IMR-90 (cell line): Measurements from ENCODE around the gene GLDC. TPM values are rescaled to one million over a fixed set of nuclear protein-coding genes. Genes with fewer than 3 reads are reported as not detected.

Source experiments
- ATAC-seq: fragments of 200-7000 bp; cut with Tn5 transposase; 2 replicates; pipeline ENCODE4 v1.9.1; 2020; ENCODE audit warnings: low read depth, mild to moderate bottlenecking, moderate library complexity
- BruUV-seq: library from RNA; stranded (reverse); fragments of 400-500 nt; replicated peaks from 2 replicates; lab custom pipeline; 2021; lab: Mats Ljungman, UMichigan
- CTCF ChIA-PET: fragments of 300-600 bp; formaldehyde crosslinking; extraction: SDS; loops from one replicate; lab custom pipeline; 2021; ENCODE audit warnings: antibody characterized with exemption; lab: Yijun Ruan, JAX
- POLR2A ChIA-PET: fragments of 300-600 bp; sonication (Branson Sonifier 250); formaldehyde crosslinking; loops from one replicate; lab custom pipeline; 2022; ENCODE audit warnings: antibody characterized with exemption; ENCODE audit not compliant: unreplicated experiment; lab: Charles Lee
- DNase-seq: peaks from one replicate; pipeline ENCODE4 v3.0.0; 2013
- H2AFZ ChIP-seq: replicated peaks from 2 replicates; pipeline ENCODE3; 2013; ENCODE audit warnings: low read length, mild to moderate bottlenecking; ENCODE audit not compliant: poor library complexity
- H2AK5ac ChIP-seq: 2 replicates; pipeline ENCODE4 v1.6.1; 2013; ENCODE audit warnings: low read depth, low read length, inconsistent platforms
- H2AK9ac ChIP-seq: replicated peaks from 2 replicates; pipeline ENCODE3; 2013; ENCODE audit warnings: mild to moderate bottlenecking, low read depth, low read length, moderate library complexity; ENCODE audit not compliant: poor library complexity
- H2BK120ac ChIP-seq: 2 replicates; pipeline ENCODE4 v1.6.1; 2013; ENCODE audit warnings: low read depth, low read length, inconsistent platforms
- H2BK15ac ChIP-seq: 3 replicates; pipeline ENCODE4 v1.6.1; 2013; ENCODE audit warnings: low read depth, low read length, inconsistent platforms
- H2BK20ac ChIP-seq: 2 replicates; pipeline ENCODE4 v1.6.1; 2013; ENCODE audit warnings: low read depth, mild to moderate bottlenecking, inconsistent platforms, low read length, moderate library complexity
- H2BK5ac ChIP-seq: 2 replicates; pipeline ENCODE4 v1.6.1; 2013; ENCODE audit warnings: mild to moderate bottlenecking, low read depth, low read length, inconsistent platforms; ENCODE audit not compliant: poor library complexity, severe bottlenecking
- H3K14ac ChIP-seq: replicated peaks from 2 replicates; pipeline ENCODE4 v1.6.1; 2013; ENCODE audit warnings: low read depth, low read length, inconsistent platforms
- H3K18ac ChIP-seq: 2 replicates; pipeline ENCODE4 v1.6.1; 2013; ENCODE audit warnings: low read depth, low read length, control low read depth
- H3K23ac ChIP-seq: 2 replicates; pipeline ENCODE4 v1.6.1; 2013; ENCODE audit warnings: low read depth, low read length, inconsistent platforms
- H3K27ac ChIP-seq: 2 replicates; pipeline ENCODE4 v1.5.1; 2013; ENCODE audit warnings: mild to moderate bottlenecking, control low read depth, low read length; ENCODE audit not compliant: insufficient read depth
- H3K27me3 ChIP-seq: 2 replicates; pipeline ENCODE4 v1.6.1; 2013; ENCODE audit warnings: low read length; ENCODE audit not compliant: control insufficient read depth, insufficient read depth
- H3K36me3 ChIP-seq: 2 replicates; pipeline ENCODE4 v1.6.1; 2013; ENCODE audit warnings: low read length, mixed read lengths; ENCODE audit not compliant: control insufficient read depth, insufficient read depth
- H3K4ac ChIP-seq: 2 replicates; pipeline ENCODE4 v1.6.1; 2013; ENCODE audit warnings: low read depth, low read length, inconsistent platforms
- H3K4me1 ChIP-seq: 2 replicates; pipeline ENCODE4 v1.6.1; 2013; ENCODE audit warnings: low read length, mixed read lengths; ENCODE audit not compliant: control insufficient read depth, insufficient read depth
- H3K4me2 ChIP-seq: 2 replicates; pipeline ENCODE4 v1.6.1; 2013; ENCODE audit warnings: low read depth, mild to moderate bottlenecking, control low read depth, low read length, moderate library complexity
- H3K4me3 ChIP-seq: 2 replicates; pipeline ENCODE4 v1.5.1; 2013; ENCODE audit warnings: low read depth, mild to moderate bottlenecking, control low read depth, low read length, moderate library complexity; ENCODE audit not compliant: insufficient read depth
- H3K56ac ChIP-seq: 2 replicates; pipeline ENCODE4 v1.6.1; 2013; ENCODE audit warnings: low read length, inconsistent platforms; ENCODE audit not compliant: insufficient read depth; ENCODE audit errors: extremely low read depth
- H3K79me1 ChIP-seq, 2 experiments: 2 replicates each; pipeline ENCODE4 v1.6.1; 2013; ENCODE audit warnings: low read length in 2 of 2, inconsistent platforms in 1 of 2, low read depth in 1 of 2
- H3K9ac ChIP-seq: 2 replicates; pipeline ENCODE4 v1.6.1; 2013; ENCODE audit warnings: low read depth, low read length, control low read depth
- H3K9me1 ChIP-seq: 2 replicates; pipeline ENCODE4 v1.6.1; 2013; ENCODE audit warnings: low read length, inconsistent platforms; ENCODE audit not compliant: insufficient read depth
- H3K9me3 ChIP-seq: 2 replicates; pipeline ENCODE4 v1.6.1; 2013; ENCODE audit warnings: low read length; ENCODE audit not compliant: control insufficient read depth, insufficient read depth
- H4K20me1 ChIP-seq: 2 replicates; pipeline ENCODE4 v1.6.1; 2013; ENCODE audit warnings: low read length, inconsistent platforms; ENCODE audit not compliant: insufficient read depth
- H4K5ac ChIP-seq: 2 replicates; pipeline ENCODE4 v1.6.1; 2013; ENCODE audit warnings: mild to moderate bottlenecking, low read depth, low read length, control low read depth
- H4K8ac ChIP-seq, 2 experiments: 2 replicates each; pipeline ENCODE4 v1.6.1; 2013; ENCODE audit warnings: low read depth in 2 of 2, low read length in 2 of 2, control low read depth in 1 of 2, inconsistent platforms in 1 of 2
- H4K91ac ChIP-seq: 2 replicates; pipeline ENCODE4 v1.6.1; 2013; ENCODE audit warnings: low read depth, low read length, inconsistent platforms; ENCODE audit not compliant: insufficient read depth
- CEBPB ChIP-seq: IDR thresholded peaks from 2 replicates; pipeline ENCODE4 v1.6.1; 2012; ENCODE audit warnings: low read depth, low read length, improper control_type of control experiment
- CTCF ChIP-seq: conservative IDR thresholded peaks from 2 replicates; pipeline ENCODE4 v1.5.1; 2012; ENCODE audit warnings: mild to moderate bottlenecking, low read depth, low read length, improper control_type of control experiment
- ELK1 ChIP-seq: fragments of 150-350 bp; IDR thresholded peaks from 2 replicates; pipeline ENCODE4 v1.6.1; 2016; ENCODE audit warnings: low read depth, mild to moderate bottlenecking, low read length, moderate library complexity, borderline replicate concordance
- FOS ChIP-seq: fragments of 150-350 bp; IDR thresholded peaks from 2 replicates; pipeline ENCODE4 v1.6.1; 2016; ENCODE audit warnings: low read depth, low read length
- MAFK ChIP-seq: IDR thresholded peaks from 2 replicates; pipeline ENCODE4 v1.6.1; 2012; ENCODE audit warnings: low read depth, low read length, improper control_type of control experiment
- MXI1 ChIP-seq: IDR thresholded peaks from 2 replicates; pipeline ENCODE4 v1.6.1; 2012; ENCODE audit warnings: low read depth, mild to moderate bottlenecking, low read length, moderate library complexity, borderline replicate concordance
- NFE2L2 ChIP-seq: fragments of 150-350 bp; IDR thresholded peaks from 2 replicates; pipeline ENCODE4 v1.6.1; 2016; ENCODE audit warnings: low read depth, mild to moderate bottlenecking, low read length
- POLR2A ChIP-seq: IDR thresholded peaks from 2 replicates; pipeline ENCODE4 v1.6.1; 2012; ENCODE audit warnings: mild to moderate bottlenecking, low read depth, low read length
- RCOR1 ChIP-seq: IDR thresholded peaks from 2 replicates; pipeline ENCODE4 v1.6.1; 2012; ENCODE audit warnings: mild to moderate bottlenecking, low read length, improper control_type of control experiment; ENCODE audit not compliant: insufficient replicate concordance
- RFX5 ChIP-seq: IDR thresholded peaks from 2 replicates; pipeline ENCODE4 v1.8.0; 2012; ENCODE audit warnings: low read depth, mild to moderate bottlenecking, low read length, moderate library complexity
- USF2 ChIP-seq: fragments of 150-350 bp; IDR thresholded peaks from 2 replicates; pipeline ENCODE4 v1.6.1; 2017; ENCODE audit warnings: mild to moderate bottlenecking, antibody characterized with exemption, low read length, low read depth
- WGBS, 2 experiments: methylation state at CpG; one replicate each; pipeline versions ENCODE4 v1.1.5 to v1.1.7; 2013; ENCODE audit warnings: missing lambda C conversion rate in 2 of 2; ENCODE audit not compliant: insufficient read length in 1 of 2; ENCODE audit errors: extremely low coverage in 2 of 2; 5-methylcytosine and 5-hydroxymethylcytosine counted together
- dilution Hi-C: fragments of 300-500 bp; cut with HindIII; formaldehyde crosslinking; loops from one replicate; pipeline ENCODE4 v1.14.3; 2018; ENCODE audit warnings: low sequenced_read_pairs; ENCODE audit not compliant: unreplicated experiment
- in situ Hi-C: fragments of 300-500 bp; cut with MboI; formaldehyde crosslinking; loops from 3 replicates; pipeline ENCODE4 v1.14.3; 2019; ENCODE audit warnings: low sequenced_read_pairs, inconsistent platforms, mixed read lengths
- intact Hi-C: fragments of 100-400 bp; cut with micrococcal nuclease; formaldehyde crosslinking; loops from 2 replicates; pipeline ENCODE4 v1.10.0; 2022
- polyA plus RNA-seq, 3 experiments: library from polyadenylated mRNA; depleted of rRNA; stranded (reverse); fragments of >200 nt; gene quantifications; 2 replicates each; pipeline ENCODE4 v1.2.3, GENCODE V29; 2012; ENCODE audit warnings: low replicate concordance in 1 of 3
- total RNA-seq: library from RNA; depleted of rRNA; stranded (reverse); fragments of >200 nt; gene quantifications from 2 replicates; pipeline ENCODE4 v1.2.3, GENCODE V29; 2012

The GLDC gene
- total and polyA plus RNA-seq, 2 of the 4 experiments (the other 2 are of a cell fraction) = 0.36 to 0.50 TPM

- H3K9ac ChIP-seq = peak overlapping the region; percentile 96
- H2AFZ ChIP-seq = peak overlapping the region; percentile 100
- H3K23ac ChIP-seq = no peak overlapping the region
- peak overlapping the region; percentile 96 for H3K27ac ChIP-seq
- no TSS peak for BruUV-seq
- H3K4ac ChIP-seq = peak overlapping the region; percentile 98
- no peaks in the 10 kb centered on the region for H3K27me3 ChIP-seq
- ATAC-seq = no peak
- in situ Hi-C loops (loop anchor here (10.0 kb wide), 1 partner anchor 73 kb away; the partner anchor contains the start of gene KDM4C), intact Hi-C loops (loop anchor here (2.0 kb wide), 1 partner anchor 77 kb away; no protein-coding TSS in a partner anchor), dilution Hi-C loops (no loop called here)
- peaks cover 4% of the 10 kb centered on the region for H3K9me1 ChIP-seq
- H2BK15ac ChIP-seq = no peak overlapping the region
- H2AK5ac ChIP-seq = peak overlapping the region; percentile 52
- peak overlapping the region; percentile 35; the same call in 1 of the 2 replicates for H2BK120ac ChIP-seq
- H2BK20ac ChIP-seq = no peak overlapping the region
- no peaks in the 10 kb centered on the region for H4K20me1 ChIP-seq
- peak overlapping the region; percentile 22 for H3K18ac ChIP-seq
- H2BK5ac ChIP-seq = peak overlapping the region; percentile 96
- DNase-seq = no peak
- peak overlapping the region; percentile 75 for H3K4me2 ChIP-seq
- H2AK9ac ChIP-seq = peak overlapping the region; percentile 94
- ChIA-PET CTCF (no interaction called here), POLR2A (interaction anchor here (0.6 to 1.0 kb wide), 4 partner anchors 29 to 830 kb away, joined by 3 to 12 read pairs (median 8); no protein-coding TSS in a partner anchor)
- peak overlapping the region; percentile 55 for H3K14ac ChIP-seq
- peaks cover 2% of the 10 kb centered on the region; the same call in 1 of the 2 replicates for H3K36me3 ChIP-seq
- H4K91ac ChIP-seq = peak overlapping the region; percentile 99
- H3K9me3 ChIP-seq = no peaks in the 10 kb centered on the region
- H3K4me1 ChIP-seq = no peaks in the 10 kb centered on the region
- H3K56ac ChIP-seq = peak overlapping the region; percentile 69; the same call in 1 of the 2 replicates
- H3K4me3 ChIP-seq = peak overlapping the region; percentile 80
- peak overlapping the region; percentile 13 for H4K5ac ChIP-seq
- peaks cover 13 to 16% of the 10 kb centered on the region in 2 experiments for H3K79me1 ChIP-seq
- no peak for TF ChIP-seq RCOR1
- TF ChIP-seq POLR2A = no peak
- no peak for TF ChIP-seq RFX5
- no peak for TF ChIP-seq MAFK
- TF ChIP-seq NFE2L2 = no peak
- TF ChIP-seq USF2 = no peak
- no peak for TF ChIP-seq MXI1
- TF ChIP-seq FOS = no peak
- TF ChIP-seq CTCF = no peak
- no peak for TF ChIP-seq CEBPB
- no peak for TF ChIP-seq ELK1
- no CpG with 5 or more reads among the region's 15 CpGs for WGBS, 2 experiments
- peak overlapping the region; percentile 99 for H4K8ac ChIP-seq
These were observed 36.5 kb upstream of the GLDC start for GRCh38 chr9:6681957-6682501.
